Body of pancreas (tissue), 4 donors: ENCODE results near the gene CSTB. TPM values are rescaled to one million over a fixed set of nuclear protein-coding genes. Genes with fewer than 3 reads are reported as not detected.
A peak's percentile ranks its signal among the peaks of the same experiment; 100 is the strongest.

Experiments
- ATAC-seq: fragments of 150-250 bp; one replicate; pipeline ENCODE4 v1.9.1; 2016
- DNase-seq, 4 donors: peaks; one replicate each; pipeline ENCODE4 v3.0.0-alpha.2; 2019
- H3K27ac ChIP-seq, 4 donors: fragments of 200-600 bp; sonication (generic); 1 replicate in 3 of 4; 2 replicates in 1 of 4; pipeline versions ENCODE4 v1.5.1 to v1.6.1; 2016 to 2019; ENCODE audit warnings: mild to moderate bottlenecking in 1 of 4, mixed read lengths in 1 of 4, moderate library complexity in 1 of 4
- H3K27me3 ChIP-seq, 2 donors: fragments of 200-600 bp; sonication (generic); one replicate each; pipeline ENCODE4 v1.6.0; 2016; ENCODE audit warnings: mild to moderate bottlenecking in 1 of 2
- H3K36me3 ChIP-seq, 2 donors: fragments of 200-600 bp; sonication (generic); replicated peaks in 1 of 2; 2 replicates each; pipeline ENCODE4 v1.5.1; 2016; ENCODE audit warnings: low read depth in 2 of 2; ENCODE audit not compliant: insufficient read depth in 1 of 2
- H3K4me1 ChIP-seq: fragments of 200-600 bp; sonication (generic); one replicate; pipeline ENCODE4 v1.6.0; 2016
- H3K4me3 ChIP-seq, 2 donors: fragments of 200-600 bp; sonication (generic); 1 replicate in 1 of 2; 2 replicates in 1 of 2; pipeline ENCODE4 v1.5.1; 2016 to 2019
- H3K9me3 ChIP-seq, 3 donors: fragments of 200-600 bp; sonication (generic); 1 replicate in 2 of 3; 2 replicates in 1 of 3; pipeline ENCODE4 v1.5.1; 2016
- POLR2A ChIP-seq, 3 donors: fragments of 450-650 bp; IDR thresholded peaks; one replicate each; pipeline ENCODE4 v1.6.1; 2016; ENCODE audit warnings: antibody characterized with exemption in 3 of 3, mild to moderate bottlenecking in 2 of 3
- WGBS, 2 donors: methylation state at CpG; one replicate each; pipeline ENCODE4 v1.1.5; 2017; 5-methylcytosine and 5-hydroxymethylcytosine counted together
- intact Hi-C: fragments of 100-400 bp; cut with DNase I; formaldehyde crosslinking; loops from one replicate; pipeline ENCODE4 v1.15.1; 2023
- total RNA-seq, 2 donors: library from RNA; depleted of rRNA; stranded (reverse); fragments of >200 nt; gene quantifications; one replicate each; pipeline ENCODE4 v1.1.0, GENCODE V29; 2016
- TF ChIP-seq, protein P1 (sequence below), 7 experiments: fragments of 450-650 bp in 4 of 7; fragments of 200-600 bp in 3 of 7; sonication (generic) in 3 of 7; IDR thresholded peaks; one replicate each; pipeline ENCODE4 v1.5.1; 2016 to 2019; ENCODE audit warnings: antibody characterized with exemption in 7 of 7

Gene CSTB
- total RNA-seq, 2 donors from 2014 or later = 8.6 to 11.9 TPM

- H3K9me3 ChIP-seq = no peaks in the 10 kb centered on the region
- H3K4me1 ChIP-seq = no peaks in the 10 kb centered on the region
- intact Hi-C loops = no loop called here
- H3K4me3 ChIP-seq = no peak overlapping the region
- peak; percentile 71 to 77 (median 75) for DNase-seq
- peaks cover 3 to 10% of the 10 kb centered on the region in 2 donors for H3K36me3 ChIP-seq
- peak; percentile 91 for ATAC-seq
- peak overlapping the region in 3 of 4 donors; percentile 69 to 78 (median 72) for H3K27ac ChIP-seq
- H3K27me3 ChIP-seq = no peaks in the 10 kb centered on the region
- 17 to 44% methylated on average over 14 to 22 of the region's 25 CpGs for WGBS, 2 donors
- TF ChIP-seq, protein P1, sequence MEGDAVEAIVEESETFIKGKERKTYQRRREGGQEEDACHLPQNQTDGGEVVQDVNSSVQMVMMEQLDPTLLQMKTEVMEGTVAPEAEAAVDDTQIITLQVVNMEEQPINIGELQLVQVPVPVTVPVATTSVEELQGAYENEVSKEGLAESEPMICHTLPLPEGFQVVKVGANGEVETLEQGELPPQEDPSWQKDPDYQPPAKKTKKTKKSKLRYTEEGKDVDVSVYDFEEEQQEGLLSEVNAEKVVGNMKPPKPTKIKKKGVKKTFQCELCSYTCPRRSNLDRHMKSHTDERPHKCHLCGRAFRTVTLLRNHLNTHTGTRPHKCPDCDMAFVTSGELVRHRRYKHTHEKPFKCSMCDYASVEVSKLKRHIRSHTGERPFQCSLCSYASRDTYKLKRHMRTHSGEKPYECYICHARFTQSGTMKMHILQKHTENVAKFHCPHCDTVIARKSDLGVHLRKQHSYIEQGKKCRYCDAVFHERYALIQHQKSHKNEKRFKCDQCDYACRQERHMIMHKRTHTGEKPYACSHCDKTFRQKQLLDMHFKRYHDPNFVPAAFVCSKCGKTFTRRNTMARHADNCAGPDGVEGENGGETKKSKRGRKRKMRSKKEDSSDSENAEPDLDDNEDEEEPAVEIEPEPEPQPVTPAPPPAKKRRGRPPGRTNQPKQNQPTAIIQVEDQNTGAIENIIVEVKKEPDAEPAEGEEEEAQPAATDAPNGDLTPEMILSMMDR (IDR thresholded peaks at IDR 0.05) = no peak
- peak in 1 of 3 donors; percentile 30 for TF ChIP-seq POLR2A (IDR thresholded peaks at IDR 0.05)
These were observed 35.5 kb downstream of the CSTB start for GRCh38 chr21:43740497-43741156.

- peaks cover 3 to 9% of the 10 kb centered on the region in 2 donors for H3K36me3 ChIP-seq
- 73 to 92% methylated on average over 10 to 25 of the region's 25 CpGs for WGBS, 2 donors
- no peaks in the 10 kb centered on the region for H3K9me3 ChIP-seq
- TF ChIP-seq, protein P1 (IDR thresholded peaks at IDR 0.05) = no peak
- TF ChIP-seq POLR2A (IDR thresholded peaks at IDR 0.05) = no peak
- no peaks in the 10 kb centered on the region for H3K27me3 ChIP-seq
- ATAC-seq (peak; percentile 13), DNase-seq (peak in 2 of 4 donors; percentile 25 to 36)
- H3K4me3 ChIP-seq = no peak overlapping the region
- intact Hi-C loops = no loop called here
- peaks cover 1% of the 10 kb centered on the region for H3K4me1 ChIP-seq
- peak overlapping the region in 2 of 4 donors; percentile 69 to 78 for H3K27ac ChIP-seq
These were observed 36.3 kb downstream of the CSTB start for GRCh38 chr21:43739621-43740435.

DNA sequence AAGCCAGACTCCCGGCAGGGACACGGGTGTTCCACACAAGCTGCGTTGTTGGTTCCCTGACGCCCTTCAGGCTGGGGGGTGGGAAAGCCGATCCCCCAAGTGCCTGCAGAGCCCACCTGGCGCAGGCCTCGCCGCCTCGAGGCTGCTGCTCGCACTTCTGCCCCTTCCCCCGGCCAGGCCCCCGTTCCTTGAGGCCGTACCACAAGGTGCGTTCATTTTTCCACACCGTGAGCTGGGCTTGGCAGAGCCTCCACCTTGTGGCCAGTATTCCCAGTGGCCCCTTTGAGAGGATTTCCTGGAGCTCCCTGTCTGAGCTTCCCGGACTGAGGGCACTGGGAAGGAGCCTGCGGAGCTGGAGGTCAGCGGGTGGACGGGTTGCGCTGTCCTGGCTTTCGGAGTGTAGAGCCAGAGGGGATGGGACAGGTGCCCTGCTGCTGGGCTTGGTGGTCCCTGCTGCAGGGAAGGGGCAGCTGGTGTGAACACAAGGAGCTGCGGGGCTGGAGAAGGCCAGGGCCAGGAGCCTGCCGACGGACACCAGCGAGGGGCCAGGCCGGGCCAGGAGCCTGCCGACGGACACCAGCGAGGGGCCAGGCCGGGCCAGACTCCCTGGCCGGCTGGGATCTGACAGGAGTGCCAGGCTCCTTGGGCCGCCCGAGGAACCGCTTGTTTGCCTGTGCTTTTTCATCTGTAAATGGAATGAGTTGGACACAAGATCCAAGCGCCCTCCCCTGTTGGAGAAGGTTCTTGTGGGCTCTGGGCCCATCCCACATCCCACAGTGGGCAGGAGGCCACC is 38.8 kb downstream of the CSTB start:
- TF ChIP-seq, protein P1 (IDR thresholded peaks at IDR 0.05) = no peak
- no peak for TF ChIP-seq POLR2A (IDR thresholded peaks at IDR 0.05)
- H3K27ac ChIP-seq = no peak overlapping the region

GRCh38 chr21:43736224-43736883 is 39.8 kb downstream of the CSTB start:
- no peak for ATAC-seq
- no peaks in the 10 kb centered on the region for H3K27me3 ChIP-seq
- H3K27ac ChIP-seq = no peak overlapping the region
- H3K36me3 ChIP-seq = no peaks in the 10 kb centered on the region
- DNase-seq = no peak
- intact Hi-C loops = no loop called here
- TF ChIP-seq, protein P1 (IDR thresholded peaks at IDR 0.05) = no peak
- TF ChIP-seq POLR2A (IDR thresholded peaks at IDR 0.05) = no peak
- H3K4me3 ChIP-seq = no peak overlapping the region
- no peaks in the 10 kb centered on the region for H3K9me3 ChIP-seq
- WGBS, 2 donors = 90 to 93% methylated on average over 20 to 25 of the region's 25 CpGs
- peaks cover 28% of the 10 kb centered on the region for H3K4me1 ChIP-seq

More for the DNA sequence above, 38.8 kb downstream of the CSTB start:
- Histone ChIP-seq H3K36me3 (peaks cover 0 to 2% of the 10 kb centered on the region in 2 donors), H3K9me3 (no peaks in the 10 kb centered on the region), H3K27me3 (no peaks in the 10 kb centered on the region), H3K4me1 (peaks cover 18% of the 10 kb centered on the region), H3K4me3 (no peak overlapping the region)
- 90 to 94% methylated on average over 17 to 34 of the region's 35 CpGs for WGBS, 2 donors
- intact Hi-C loops = no loop called here
- no peak for ATAC-seq
- DNase-seq = no peak
